GM19468 (cell line): ENCODE data around the gene PREP.
A peak's percentile ranks its signal among the peaks of the same experiment; 100 is the strongest.
"Not testable (repeated sequence)": the region's sequence is repeated elsewhere in the genome, so short reads cannot be mapped to it uniquely, and the experiment has no call there.

Source experiments
- ATAC-seq: cut with Tn5 transposase; IDR thresholded peaks from one replicate; pipeline ENCODE4 v1.9.1; 2021; ENCODE audit warnings: mild to moderate bottlenecking, moderate library complexity, moderate number of reproducible peaks; ENCODE audit not compliant: unreplicated experiment; ENCODE audit errors: extremely low read depth

The PREP gene

DNA sequence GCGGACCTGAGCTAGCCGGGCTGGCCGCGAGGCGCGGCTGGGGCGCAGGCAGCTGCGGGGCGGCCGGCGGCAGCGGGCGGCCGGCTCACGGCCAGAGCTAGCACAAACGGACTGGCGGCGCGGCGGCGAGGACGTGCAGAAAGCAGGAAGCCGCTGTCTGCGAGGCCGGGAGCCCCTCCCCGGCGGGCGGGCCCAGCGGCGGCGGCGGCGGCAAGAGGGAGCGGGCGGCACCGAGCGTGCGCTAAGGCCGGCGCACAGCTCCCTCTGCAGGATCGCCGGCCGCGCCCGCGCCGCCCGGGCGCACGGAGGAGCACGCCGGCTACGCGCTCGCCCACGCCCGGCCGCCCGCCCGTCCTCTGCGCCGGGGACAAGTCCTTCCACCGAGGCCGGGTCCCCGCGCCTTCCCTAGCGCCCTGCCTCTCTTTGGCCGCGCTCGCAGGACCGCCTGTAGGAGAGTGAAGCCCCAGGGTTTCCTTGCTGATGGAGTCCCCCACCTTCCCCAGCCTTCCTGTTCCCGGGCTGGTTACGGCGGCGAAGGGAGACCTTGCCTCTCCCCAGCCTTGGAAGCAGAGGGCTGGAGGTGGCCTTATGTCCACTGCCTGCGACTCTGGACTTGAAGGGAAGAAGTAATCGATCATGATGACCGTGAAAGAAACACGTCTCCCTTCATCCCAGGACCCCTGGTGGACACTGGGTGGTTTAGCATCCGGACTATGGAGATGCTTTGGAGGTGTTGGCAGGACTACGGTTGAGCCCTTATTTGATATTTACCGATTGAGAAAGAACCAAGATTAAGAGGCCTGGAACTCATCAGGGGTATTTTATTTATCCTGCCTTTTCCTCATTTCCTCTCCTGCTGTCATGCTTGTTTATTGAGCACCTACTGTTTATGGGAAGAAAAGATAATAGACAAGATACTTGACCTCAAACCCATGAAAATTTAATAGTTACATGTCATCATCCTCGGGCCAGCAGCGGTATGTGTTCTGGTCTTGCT lies at the start of gene PREP:
Gene PREP, minus strand, starts transcription at position 144 of the 997 bp plus-strand sequence. CDS start 191 bp downstream, outside the sequence.
- peak; percentile 83 for ATAC-seq

- no peak for ATAC-seq
These were observed 49.5 kb upstream of the PREP start for GRCh38 chr6:105452376-105452775.

GRCh38 chr6:105449756-105450390 lies 47.0 kb upstream of the PREP start:
- ATAC-seq: no peak

- ATAC-seq: no peak
These were observed 42.6 kb upstream of the PREP start for GRCh38 chr6:105445481-105445880.

- ATAC-seq: no peak
These were observed 41.1 kb upstream of the PREP start for GRCh38 chr6:105443941-105444340.

- no peak for ATAC-seq
These were observed 39.5 kb upstream of the PREP start for GRCh38 chr6:105442369-105442768.

GRCh38 chr6:105437236-105437635 lies 34.4 kb upstream of the PREP start:
- ATAC-seq: no peak

GRCh38 chr6:105433723-105434122 lies 30.8 kb upstream of the PREP start:
- ATAC-seq: no peak

GRCh38 chr6:105432797-105433196 lies 29.9 kb upstream of the PREP start:
- ATAC-seq: no peak

GRCh38 chr6:105431226-105431625 lies 28.3 kb upstream of the PREP start:
- ATAC-seq: no peak

- no peak for ATAC-seq
These were observed 27.8 kb upstream of the PREP start for GRCh38 chr6:105430685-105431084.

GRCh38 chr6:105429676-105430075 lies 26.8 kb upstream of the PREP start:
- ATAC-seq: no peak

- ATAC-seq: no peak
These were observed 25.6 kb upstream of the PREP start for GRCh38 chr6:105428342-105428957.

GRCh38 chr6:105424175-105424783 lies 21.4 kb upstream of the PREP start:
- no peak for ATAC-seq

GRCh38 chr6:105416971-105417370 lies 14.1 kb upstream of the PREP start:
- not testable (repeated sequence) for ATAC-seq

GRCh38 chr6:105409734-105410133 lies 6.9 kb upstream of the PREP start:
- no peak for ATAC-seq

GRCh38 chr6:105402090-105402938 lies 568 bp downstream of the PREP start:
- peak; percentile 1 for ATAC-seq

- no peak for ATAC-seq
These were observed 1.4 kb downstream of the PREP start for GRCh38 chr6:105401247-105402089.

GRCh38 chr6:105400501-105400900 lies 2.4 kb downstream of the PREP start:
- ATAC-seq: no peak
